Small intestine (tissue), 7 donors: ENCODE data around the gene LYRM4. TPM values are rescaled to one million over a fixed set of nuclear protein-coding genes. Genes with fewer than 3 reads are reported as not detected.
A peak's percentile ranks its signal among the peaks of the same experiment; 100 is the strongest.

ENCODE experiments used
- DNase-seq, 2 donors: peaks; one replicate each; pipeline versions ENCODE4 v3.0.0 to v3.0.0-alpha.2; 2013
- FAIRE-seq: peaks from 2 replicates; lab custom pipeline; 2012; peaks lifted over from hg19 to GRCh38; lab: Jason Lieb, UNC
- H3K27ac ChIP-seq, 3 donors: one replicate each; pipeline ENCODE4 v1.5.1; 2013; ENCODE audit warnings: low read length in 2 of 3, mild to moderate bottlenecking in 2 of 3, control low read depth in 1 of 3, inconsistent platforms in 1 of 3, low read depth in 1 of 3, moderate library complexity in 1 of 3
- H3K27me3 ChIP-seq, 3 donors: one replicate each; pipeline ENCODE4 v1.6.1; 2013; ENCODE audit warnings: low read length in 3 of 3, inconsistent platforms in 1 of 3; ENCODE audit not compliant: control insufficient read depth in 3 of 3, insufficient read depth in 3 of 3
- H3K36me3 ChIP-seq, 3 donors: one replicate each; pipeline ENCODE4 v1.6.1; 2013; ENCODE audit warnings: low read length in 3 of 3, inconsistent platforms in 1 of 3, low read depth in 1 of 3, mild to moderate bottlenecking in 1 of 3, moderate library complexity in 1 of 3; ENCODE audit not compliant: control insufficient read depth in 3 of 3, insufficient read depth in 2 of 3
- H3K4me1 ChIP-seq, 3 donors: one replicate each; pipeline ENCODE4 v1.6.1; 2013; ENCODE audit warnings: low read length in 2 of 3, inconsistent platforms in 1 of 3, low read depth in 1 of 3, mild to moderate bottlenecking in 1 of 3, moderate library complexity in 1 of 3; ENCODE audit not compliant: control insufficient read depth in 3 of 3, insufficient read depth in 2 of 3
- H3K4me3 ChIP-seq, 3 donors: one replicate each; pipeline ENCODE4 v1.5.1; 2013; ENCODE audit warnings: low read length in 3 of 3, control low read depth in 1 of 3, inconsistent platforms in 1 of 3, low read depth in 1 of 3, mild to moderate bottlenecking in 1 of 3, moderate library complexity in 1 of 3
- H3K9me3 ChIP-seq, 2 donors: one replicate each; pipeline ENCODE4 v1.6.1; 2013; ENCODE audit warnings: low read depth in 1 of 2, low read length in 1 of 2; ENCODE audit not compliant: control insufficient read depth in 2 of 2, insufficient read depth in 1 of 2
- WGBS, 3 donors: extraction: QIAGEN DNeasy Blood & Tissue Kit; methylation state at CpG; one replicate each; pipeline ENCODE4 v1.1.7; 2013; 5-methylcytosine and 5-hydroxymethylcytosine counted together
- polyA plus RNA-seq, 4 donors: library from polyadenylated mRNA; stranded (reverse) in 3 of 4; unstranded in 1 of 4; fragments of 200-250 nt in 3 of 4; fragments of 120-200 nt in 1 of 4; gene quantifications; one replicate each; pipeline versions ENCODE4 v1.2.1 to v1.2.3, GENCODE V29; 2013
- donor health status: healthy with polysubstance abuse.
- donor health status: control.
- donor health status: control.
- donor health status: Bipolar disorder and iron deficiency.
- donor health status: healthy.

The LYRM4 gene
- polyA plus RNA-seq, 4 donors, result 6.5 to 20.5 (median 14.3) TPM

- Histone ChIP-seq H3K4me1 (peaks cover 0 to 4% (median 0%) of the 10 kb centered on the region in 3 donors), H3K9me3 (no peaks in the 10 kb centered on the region), H3K36me3 (no peaks in the 10 kb centered on the region), H3K27me3 (no peaks in the 10 kb centered on the region), H3K4me3 (no peak overlapping the region), H3K27ac (no peak overlapping the region)
- WGBS, 3 donors, result 79 to 85% (median 83%) methylated on average over 7 of the region's 7 CpGs
- no peak for DNase-seq
- FAIRE-seq, result no peak
Measured at GRCh38 chr6:5093231-5094015, 167.3 kb downstream of the LYRM4 start.

GRCh38 chr6:5091210-5092069 lies 169.3 kb downstream of the LYRM4 start:
- Histone ChIP-seq H3K4me3 (no peak overlapping the region), H3K27me3 (peaks cover 0 to 13% (median 5%) of the 10 kb centered on the region in 3 donors), H3K4me1 (peaks cover 0 to 7% (median 0%) of the 10 kb centered on the region in 3 donors), H3K36me3 (peaks cover 0 to 6% (median 0%) of the 10 kb centered on the region in 3 donors), H3K27ac (no peak overlapping the region), H3K9me3 (peaks cover 0 to 4% of the 10 kb centered on the region in 2 donors)
- FAIRE-seq, result no peak
- DNase-seq, result no peak
- 79 to 83% (median 80%) methylated on average over 10 of the region's 10 CpGs for WGBS, 3 donors

- no peak for FAIRE-seq
- Histone ChIP-seq H3K4me3 (no peak overlapping the region), H3K9me3 (peaks cover 0 to 4% of the 10 kb centered on the region in 2 donors), H3K4me1 (peaks cover 0 to 12% (median 0%) of the 10 kb centered on the region in 3 donors), H3K27me3 (peaks cover 0 to 18% (median 13%) of the 10 kb centered on the region in 3 donors), H3K36me3 (peaks cover 0 to 6% (median 0%) of the 10 kb centered on the region in 3 donors), H3K27ac (no peak overlapping the region)
- WGBS, 3 donors, result 77 to 80% (median 79%) methylated on average over 7 of the region's 7 CpGs
- no peak for DNase-seq
Measured at GRCh38 chr6:5090603-5091002, 170.1 kb downstream of the LYRM4 start.

DNA sequence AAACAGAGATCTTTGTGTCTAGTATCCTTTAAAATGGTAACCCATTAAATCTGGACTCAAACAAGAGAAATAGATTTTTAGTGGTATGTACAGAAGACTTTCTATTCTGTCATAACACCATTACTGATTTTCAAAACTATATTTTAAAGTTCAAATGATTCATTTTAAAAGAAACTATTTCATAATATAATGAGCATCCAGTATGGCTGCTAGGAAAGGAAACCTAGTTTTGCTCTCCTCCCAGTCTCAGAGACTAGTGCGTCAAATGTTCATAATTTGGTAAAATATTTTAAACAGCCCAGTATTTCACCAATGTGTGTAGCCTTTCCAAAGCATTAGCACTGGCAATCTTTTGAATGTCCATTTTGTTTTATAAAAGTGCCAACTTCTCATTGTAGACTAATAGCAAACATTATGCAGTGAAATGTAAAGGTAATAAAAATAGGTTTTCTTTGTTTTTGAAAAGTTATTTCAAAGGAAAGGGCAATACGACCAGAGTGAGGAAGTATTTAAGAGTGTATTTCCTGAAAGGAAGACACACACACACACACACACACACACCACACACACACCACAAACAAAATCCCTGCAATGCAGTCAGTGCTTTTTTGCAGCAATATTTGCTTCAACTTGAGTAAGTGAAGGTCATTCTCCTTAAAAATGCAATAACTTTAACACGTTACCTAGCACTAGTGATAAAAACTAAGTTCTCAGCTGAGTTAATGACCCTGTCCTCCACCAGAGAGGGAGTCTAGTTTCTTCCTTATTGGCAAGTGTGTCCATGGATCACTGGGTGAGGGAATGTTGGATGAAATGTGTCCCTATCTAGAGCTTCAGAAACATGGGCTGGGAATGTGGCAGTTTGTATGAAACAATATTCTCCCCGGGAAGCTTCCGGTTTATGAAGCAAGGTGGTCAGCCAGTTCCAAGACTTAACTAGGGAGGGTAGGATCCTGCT lies 171.0 kb downstream of the LYRM4 start:
- 61 to 68% (median 63%) methylated on average over 5 of the region's 5 CpGs for whole genome bisulfite sequencing, 3 donors
- peaks cover 0 to 4% of the 10 kb centered on the region in 2 donors for H3K9me3 ChIP-seq
- H3K27me3 ChIP-seq, result peaks cover 0 to 21% (median 20%) of the 10 kb centered on the region in 3 donors
- no peak overlapping the region for H3K4me3 ChIP-seq
- FAIRE-seq (no peak), DNase-seq (peak in 1 of 2 donors; percentile 59)
- H3K4me1 ChIP-seq, result peaks cover 0 to 12% (median 0%) of the 10 kb centered on the region in 3 donors
- peaks cover 0 to 6% (median 0%) of the 10 kb centered on the region in 3 donors for H3K36me3 ChIP-seq
- H3K27ac ChIP-seq, result no peak overlapping the region

GRCh38 chr6:5088780-5089179 lies 172.0 kb downstream of the LYRM4 start:
- DNase-seq (no peak), FAIRE-seq (no peak)
- H3K27me3 ChIP-seq, result peaks cover 0 to 23% (median 21%) of the 10 kb centered on the region in 3 donors
- WGBS, 3 donors, result 56 to 77% (median 73%) methylated on average over 3 of the region's 3 CpGs
- H3K4me1 ChIP-seq, result peaks cover 0 to 15% (median 0%) of the 10 kb centered on the region in 3 donors
- no peak overlapping the region for H3K4me3 ChIP-seq
- H3K9me3 ChIP-seq, result peaks cover 0 to 4% of the 10 kb centered on the region in 2 donors
- H3K36me3 ChIP-seq, result peaks cover 0 to 6% (median 0%) of the 10 kb centered on the region in 3 donors
- no peak overlapping the region for H3K27ac ChIP-seq

DNA sequence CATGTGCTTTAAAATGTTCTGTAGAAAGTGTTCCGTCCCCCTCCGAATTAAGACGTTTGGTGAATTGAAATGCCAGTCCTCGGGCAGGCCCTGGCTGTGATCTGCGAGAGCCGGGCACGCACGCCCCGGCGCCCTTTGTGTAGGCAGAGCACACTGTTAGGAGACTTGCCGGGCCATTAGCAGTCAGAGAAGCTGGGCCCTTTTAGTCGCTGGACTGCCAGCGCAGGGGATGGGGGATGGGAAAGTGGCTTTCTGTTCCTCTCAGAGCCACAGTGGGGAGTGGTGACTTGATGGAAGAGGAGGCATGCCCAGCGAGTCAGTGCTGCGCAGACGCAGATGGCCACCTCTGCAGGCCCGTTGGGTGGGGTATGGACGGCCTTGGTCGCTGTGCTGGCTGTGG lies 173.4 kb downstream of the LYRM4 start:
- no peak for FAIRE-seq

GRCh38 chr6:5086294-5086890 lies 174.4 kb downstream of the LYRM4 start:
- Histone ChIP-seq H3K27me3 (peaks cover 3 to 24% (median 21%) of the 10 kb centered on the region in 3 donors), H3K9me3 (peaks cover 0 to 4% of the 10 kb centered on the region in 2 donors), H3K36me3 (peaks cover 0 to 6% (median 0%) of the 10 kb centered on the region in 3 donors), H3K4me1 (peaks cover 0 to 24% (median 0%) of the 10 kb centered on the region in 3 donors), H3K4me3 (peak overlapping the region in 2 of 3 donors; percentile 28 to 50), H3K27ac (no peak overlapping the region)
- FAIRE-seq (no peak), DNase-seq (no peak)
- WGBS, 3 donors, result 24 to 42% (median 25%) methylated on average over 52 to 56 of the region's 56 CpGs

More for the DNA sequence above, 173.4 kb downstream of the LYRM4 start:
- Histone ChIP-seq H3K4me3 (no peak overlapping the region), H3K27ac (no peak overlapping the region), H3K36me3 (peaks cover 0 to 6% (median 0%) of the 10 kb centered on the region in 3 donors), H3K9me3 (peaks cover 0 to 4% of the 10 kb centered on the region in 2 donors), H3K27me3 (peaks cover 3 to 24% (median 21%) of the 10 kb centered on the region in 3 donors), H3K4me1 (peaks cover 0 to 19% (median 0%) of the 10 kb centered on the region in 3 donors)
- DNase-seq, result no peak
- WGBS, 3 donors, result 79 to 88% (median 87%) methylated on average over 19 of the region's 19 CpGs
